HEK293T (cell line): ENCODE results near the gene CTDSP1.

ENCODE experiments used
- CTCF ChIA-PET: fragments of 350-600 bp; formaldehyde crosslinking; extraction: SDS; loops from one replicate; lab custom pipeline; 2021; ENCODE audit warnings: antibody characterized with exemption, inconsistent platforms; lab: Yijun Ruan, JAX
- POLR2A ChIA-PET: fragments of 350-600 bp; formaldehyde crosslinking; extraction: SDS; loops from one replicate; lab custom pipeline; 2020; ENCODE audit warnings: antibody characterized with exemption, inconsistent platforms; lab: Yijun Ruan, JAX
- DNase-seq: peaks from one replicate; pipeline ENCODE4 v3.0.0; 2012; ENCODE audit warnings: mixed read lengths; ENCODE audit errors: extremely low spot score
- ARNT ChIP-seq: fragments of 450-650 bp; IDR thresholded peaks from 2 replicates; pipeline ENCODE4 v1.6.1; 2017; ENCODE audit warnings: mild to moderate bottlenecking
- BHLHE40 ChIP-seq: fragments of 450-650 bp; IDR thresholded peaks from 2 replicates; pipeline ENCODE4 v1.6.1; 2016; ENCODE audit warnings: mild to moderate bottlenecking, moderate library complexity, borderline replicate concordance
- CTBP1 ChIP-seq: fragments of 450-650 bp; IDR thresholded peaks from 2 replicates; pipeline ENCODE4 v1.6.1; 2016; ENCODE audit warnings: borderline replicate concordance
- ELF4 ChIP-seq: fragments of 450-650 bp; IDR thresholded peaks from 2 replicates; pipeline ENCODE4 v1.6.1; 2017; ENCODE audit warnings: antibody characterized with exemption
- FOXA1 ChIP-seq: fragments of 450-650 bp; IDR thresholded peaks from 2 replicates; pipeline ENCODE4 v1.6.1; 2016; ENCODE audit warnings: mild to moderate bottlenecking
- FOXK2 ChIP-seq: fragments of 450-650 bp; IDR thresholded peaks from 2 replicates; pipeline ENCODE4 v1.6.1; 2016; ENCODE audit warnings: mild to moderate bottlenecking
- FOXM1 ChIP-seq: fragments of 450-650 bp; IDR thresholded peaks from 2 replicates; pipeline ENCODE4 v1.6.1; 2017; ENCODE audit warnings: mild to moderate bottlenecking, borderline replicate concordance
- HDGF ChIP-seq: fragments of 450-650 bp; IDR thresholded peaks from 2 replicates; pipeline ENCODE4 v1.6.1; 2017; ENCODE audit warnings: antibody characterized with exemption, borderline replicate concordance
- L3MBTL2 ChIP-seq: fragments of 450-650 bp; conservative IDR thresholded peaks from 2 replicates; pipeline ENCODE4 v1.6.1; 2016; ENCODE audit warnings: mild to moderate bottlenecking
- LEF1 ChIP-seq: fragments of 450-650 bp; IDR thresholded peaks from 2 replicates; pipeline ENCODE4 v1.6.1; 2017; ENCODE audit warnings: mild to moderate bottlenecking, borderline replicate concordance
- NFRKB ChIP-seq: fragments of 450-650 bp; IDR thresholded peaks from 2 replicates; pipeline ENCODE4 v1.6.1; 2016; ENCODE audit warnings: mild to moderate bottlenecking, moderate library complexity
- PKNOX1 ChIP-seq: fragments of 450-650 bp; IDR thresholded peaks from 2 replicates; pipeline ENCODE4 v1.6.1; 2016
- SP1 ChIP-seq: fragments of 450-650 bp; IDR thresholded peaks from 2 replicates; pipeline ENCODE4 v1.6.1; 2017
- SUZ12 ChIP-seq: fragments of 450-650 bp; IDR thresholded peaks from 2 replicates; pipeline ENCODE4 v1.6.1; 2016; ENCODE audit warnings: mild to moderate bottlenecking
- TARDBP ChIP-seq: fragments of 450-650 bp; IDR thresholded peaks from 2 replicates; pipeline ENCODE4 v1.6.1; 2016
- ZNF384 ChIP-seq: fragments of 450-650 bp; IDR thresholded peaks from 2 replicates; pipeline ENCODE4 v1.6.1; 2016

Gene CTDSP1

GRCh38 chr2:218419630-218420216, 20.1 kb downstream of the CTDSP1 start:
- ChIA-PET POLR2A (no interaction called here), CTCF (interaction anchor here (1.0 kb wide), 1 partner anchor 24 kb away, joined by 3 read pairs; no protein-coding TSS in a partner anchor)
- DNase-seq = no peak
- TF ChIP-seq ARNT (no peak), HDGF (no peak), PKNOX1 (no peak)

GRCh38 chr2:218421027-218421426, 21.4 kb downstream of the CTDSP1 start:
- CTCF ChIA-PET = interaction anchor here (0.6 kb wide), 1 partner anchor 94 kb away, joined by 3 read pairs; no protein-coding TSS in a partner anchor
- no peak for DNase-seq
- TF ChIP-seq FOXA1 = no peak
- TF ChIP-seq BHLHE40 = no peak
- no peak for TF ChIP-seq ZNF384
- no peak for TF ChIP-seq ELF4
- TF ChIP-seq TARDBP = no peak
- POLR2A ChIA-PET = no interaction called here

GRCh38 chr2:218422403-218423086, 22.9 kb downstream of the CTDSP1 start:
- TF ChIP-seq BHLHE40 = no peak
- TF ChIP-seq SP1 = no peak
- no peak for TF ChIP-seq TARDBP
- TF ChIP-seq NFRKB = no peak
- TF ChIP-seq ZNF384 = no peak
- no peak for TF ChIP-seq SUZ12
- TF ChIP-seq PKNOX1 = no peak
- no peak for TF ChIP-seq L3MBTL2
- no peak for TF ChIP-seq CTBP1
- no peak for TF ChIP-seq FOXA1
- no peak for TF ChIP-seq LEF1

GRCh38 chr2:218423584-218423983, 23.9 kb downstream of the CTDSP1 start:
- TF ChIP-seq SUZ12 = no peak
- no peak for TF ChIP-seq ZNF384
- no peak for TF ChIP-seq SP1
- no peak for TF ChIP-seq NFRKB
- TF ChIP-seq FOXA1 = no peak
- no peak for TF ChIP-seq FOXK2
- no peak for TF ChIP-seq ARNT
- TF ChIP-seq CTBP1 = no peak
- no peak for TF ChIP-seq FOXM1
- no peak for TF ChIP-seq L3MBTL2
- TF ChIP-seq HDGF = no peak
- TF ChIP-seq ELF4 = no peak
- POLR2A ChIA-PET = no interaction called here
- CTCF ChIA-PET = no interaction called here
- no peak for DNase-seq

More at GRCh38 chr2:218422403-218423086, 22.9 kb downstream of the CTDSP1 start:
- POLR2A ChIA-PET = no interaction called here
- CTCF ChIA-PET = no interaction called here
- no peak for DNase-seq

- TF ChIP-seq FOXA1 = no peak
- no peak for TF ChIP-seq BHLHE40
- ChIA-PET CTCF (no interaction called here), POLR2A (no interaction called here)
- no peak for DNase-seq
Measured at GRCh38 chr2:218425531-218425930, 25.9 kb downstream of the CTDSP1 start.

GRCh38 chr2:218427741-218428140, 28.1 kb downstream of the CTDSP1 start:
- DNase-seq = no peak
- TF ChIP-seq PKNOX1 (no peak), ELF4 (no peak), TARDBP (no peak), BHLHE40 (no peak), ARNT (no peak), FOXK2 (no peak)
- POLR2A ChIA-PET = no interaction called here
- CTCF ChIA-PET = no interaction called here

- POLR2A ChIA-PET = no interaction called here
- CTCF ChIA-PET = no interaction called here
- no peak for DNase-seq
- TF ChIP-seq HDGF (no peak), LEF1 (no peak), ZNF384 (no peak), SP1 (no peak), PKNOX1 (no peak)
Measured at GRCh38 chr2:218428846-218429558, 29.3 kb downstream of the CTDSP1 start.
